Effector memory CD4-positive, alpha-beta T cell (primary cell): Measurements from ENCODE around the gene TSPEAR.
A peak's percentile ranks its signal among the peaks of the same experiment; 100 is the strongest.

Experiments
- DNase-seq, 3 donors: peaks; one replicate each; pipeline ENCODE4 v3.0.0-alpha.2; 2020
- H3K27ac ChIP-seq: 2 replicates; pipeline ENCODE4 v1.7.0; 2013; ENCODE audit warnings: mild to moderate bottlenecking, low read length, moderate library complexity; ENCODE audit not compliant: insufficient read depth, poor library complexity, severe bottlenecking
- H3K27me3 ChIP-seq: replicated peaks from 2 replicates; pipeline ENCODE4 v1.7.0; 2013; ENCODE audit warnings: mild to moderate bottlenecking, low read length; ENCODE audit not compliant: insufficient read depth, control insufficient read depth, poor library complexity, severe bottlenecking
- H3K36me3 ChIP-seq: 2 replicates; pipeline ENCODE4 v1.7.0; 2013; ENCODE audit warnings: mild to moderate bottlenecking, low read length, moderate library complexity; ENCODE audit not compliant: control insufficient read depth, insufficient read depth
- H3K4me1 ChIP-seq: 2 replicates; pipeline ENCODE4 v1.7.0; 2013; ENCODE audit warnings: low read length, mild to moderate bottlenecking; ENCODE audit not compliant: control insufficient read depth, insufficient read depth, poor library complexity, severe bottlenecking
- H3K4me3 ChIP-seq: 2 replicates; pipeline ENCODE4 v1.7.0; 2013; ENCODE audit warnings: low read length, low read depth, mild to moderate bottlenecking; ENCODE audit not compliant: insufficient read depth, poor library complexity, severe bottlenecking
- H3K9me3 ChIP-seq: 2 replicates; pipeline ENCODE4 v1.7.0; 2013; ENCODE audit warnings: mild to moderate bottlenecking, low read length, moderate library complexity; ENCODE audit not compliant: control insufficient read depth

TSPEAR gene

DNA sequence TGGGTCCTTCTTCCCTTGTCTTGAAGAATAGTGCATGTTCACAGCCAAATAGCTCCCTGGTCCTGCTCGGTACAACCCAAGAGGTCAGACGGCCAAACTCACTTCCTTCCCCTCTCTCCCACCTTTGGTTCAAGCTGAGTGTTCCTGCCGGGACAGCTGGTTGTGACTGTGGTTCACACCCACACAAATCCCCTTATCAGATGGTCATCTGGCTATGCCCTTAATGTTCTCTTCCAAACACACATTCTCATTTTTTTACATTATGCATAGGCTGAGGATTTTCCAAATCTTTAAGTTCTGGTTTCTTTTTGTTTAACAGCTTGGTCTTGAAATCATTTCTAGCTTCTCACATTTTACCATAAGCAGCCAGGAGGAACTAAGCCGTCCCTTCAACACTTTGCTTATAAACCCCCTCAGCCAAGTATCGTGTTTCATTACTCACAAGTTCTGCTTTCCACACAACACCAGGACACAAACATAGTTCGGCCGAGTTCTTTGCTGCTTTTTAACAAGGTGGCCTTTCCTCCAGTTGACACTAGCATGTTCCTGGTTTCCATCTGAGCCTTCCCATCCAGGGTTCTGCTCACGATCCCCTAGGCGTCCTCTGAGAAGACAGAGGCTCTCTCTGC, 19.7 kb upstream of the TSPEAR start:
- Histone ChIP-seq H3K36me3 (no peaks in the 10 kb centered on the region), H3K4me3 (no peak overlapping the region), H3K4me1 (no peaks in the 10 kb centered on the region), H3K9me3 (no peaks in the 10 kb centered on the region), H3K27me3 (no peaks in the 10 kb centered on the region), H3K27ac (no peak overlapping the region)
- no peak for DNase-seq

DNA sequence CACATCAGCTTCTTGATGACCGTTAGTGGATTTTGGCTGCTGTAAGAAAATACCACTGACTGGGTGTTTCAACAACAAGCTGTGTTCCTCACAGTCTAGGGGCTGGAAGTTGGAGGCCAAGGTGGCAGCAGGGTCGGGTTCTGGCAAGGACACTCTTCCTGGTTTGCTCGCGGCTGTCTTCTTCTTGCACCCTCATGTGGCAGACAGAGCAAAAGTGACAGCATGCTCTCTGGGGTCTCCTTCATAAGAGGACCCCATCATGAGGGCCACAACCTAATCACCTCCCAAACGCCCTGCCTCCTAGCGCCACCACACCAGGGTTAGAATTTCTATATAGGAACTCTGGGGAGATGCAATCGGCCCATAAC, 18.6 kb upstream of the TSPEAR start:
- H3K4me1 ChIP-seq = no peaks in the 10 kb centered on the region
- peaks cover 4% of the 10 kb centered on the region for H3K27me3 ChIP-seq
- no peaks in the 10 kb centered on the region for H3K9me3 ChIP-seq
- H3K4me3 ChIP-seq = no peak overlapping the region
- H3K36me3 ChIP-seq = no peaks in the 10 kb centered on the region
- DNase-seq = no peak
- no peak overlapping the region for H3K27ac ChIP-seq

DNA sequence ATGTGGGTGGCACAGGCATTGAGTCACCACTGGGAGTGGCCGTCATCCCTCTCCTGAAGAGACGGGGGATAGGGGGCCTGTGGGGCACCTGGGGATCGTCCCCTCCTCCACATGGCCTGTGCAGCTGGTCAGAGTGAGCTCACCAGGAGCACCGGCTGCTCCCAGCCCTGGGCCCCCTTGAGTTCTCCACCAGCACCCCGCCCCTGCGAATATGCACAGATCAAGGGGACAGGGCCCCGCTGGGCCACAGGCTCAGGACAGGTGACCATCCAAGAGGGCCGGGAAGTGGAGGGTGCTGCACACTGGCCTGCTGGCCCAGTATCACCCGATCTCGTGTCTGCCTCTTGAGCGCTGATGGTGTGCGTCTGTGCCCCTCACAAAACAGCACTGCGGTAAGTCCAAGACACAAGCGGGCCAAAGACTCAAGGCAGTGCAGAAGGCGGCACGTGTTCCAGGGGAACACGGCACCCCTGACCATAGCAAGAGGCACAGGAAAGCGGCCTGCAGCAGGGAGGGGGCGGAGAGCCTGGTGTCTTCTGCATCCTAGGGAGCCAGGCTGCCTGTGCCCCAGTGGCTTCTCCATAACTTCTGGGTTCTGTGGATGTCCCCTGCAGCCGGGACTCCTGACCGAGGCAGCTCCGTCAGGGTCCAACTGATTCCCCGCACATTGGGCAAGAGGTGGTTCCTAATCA, 18.1 kb upstream of the TSPEAR start:
- Histone ChIP-seq H3K27me3 (peaks cover 6% of the 10 kb centered on the region), H3K36me3 (no peaks in the 10 kb centered on the region), H3K27ac (no peak overlapping the region), H3K4me1 (no peaks in the 10 kb centered on the region), H3K4me3 (no peak overlapping the region), H3K9me3 (no peaks in the 10 kb centered on the region)
- DNase-seq = no peak

DNA sequence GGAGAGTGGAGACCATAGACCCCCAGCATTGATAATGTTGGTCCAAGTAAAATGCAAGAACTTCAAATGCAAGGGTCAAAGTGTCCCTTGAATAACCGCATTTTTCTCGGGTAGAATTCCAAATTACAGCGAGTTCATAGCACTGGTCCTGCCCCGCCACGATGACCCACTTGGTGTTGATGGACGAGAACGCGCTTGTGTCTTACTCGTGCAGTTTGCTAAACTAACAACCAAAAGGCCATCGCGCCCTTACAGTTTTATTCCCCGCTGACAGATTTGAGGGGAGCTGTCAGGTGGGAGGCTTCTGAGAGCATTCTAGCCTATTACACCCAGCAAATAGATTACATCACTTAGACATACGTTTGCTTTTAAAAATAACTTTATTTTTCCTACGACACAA, 17.3 kb upstream of the TSPEAR start:
- no peaks in the 10 kb centered on the region for H3K9me3 ChIP-seq
- H3K36me3 ChIP-seq = no peaks in the 10 kb centered on the region
- peaks cover 3% of the 10 kb centered on the region for H3K4me1 ChIP-seq
- peaks cover 13% of the 10 kb centered on the region for H3K27me3 ChIP-seq
- DNase-seq = no peak
- no peak overlapping the region for H3K27ac ChIP-seq
- no peak overlapping the region for H3K4me3 ChIP-seq

DNA sequence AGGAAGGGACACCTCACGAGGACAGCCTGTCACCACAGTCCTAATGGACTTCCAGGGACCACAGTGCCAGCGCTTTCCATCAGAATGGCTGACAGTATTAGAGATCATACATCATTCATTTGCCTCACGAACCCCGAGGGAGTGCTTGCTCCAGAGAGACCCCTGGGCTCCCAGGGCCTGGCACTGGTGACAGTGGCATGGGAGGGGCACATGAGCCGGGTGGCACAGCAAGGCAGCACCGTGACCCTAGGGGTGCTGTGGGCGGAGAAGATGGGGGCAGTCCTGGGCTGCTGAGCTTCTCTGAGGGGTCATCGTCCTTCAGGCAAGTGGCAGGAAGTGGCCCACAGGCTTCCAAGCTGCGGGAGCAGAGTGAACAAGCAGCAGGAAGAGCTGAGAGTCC, 16.4 kb upstream of the TSPEAR start:
- Histone ChIP-seq H3K9me3 (no peaks in the 10 kb centered on the region), H3K36me3 (no peaks in the 10 kb centered on the region), H3K4me1 (peaks cover 8% of the 10 kb centered on the region), H3K27ac (no peak overlapping the region), H3K27me3 (peaks cover 19% of the 10 kb centered on the region), H3K4me3 (no peak overlapping the region)
- no peak for DNase-seq

DNA sequence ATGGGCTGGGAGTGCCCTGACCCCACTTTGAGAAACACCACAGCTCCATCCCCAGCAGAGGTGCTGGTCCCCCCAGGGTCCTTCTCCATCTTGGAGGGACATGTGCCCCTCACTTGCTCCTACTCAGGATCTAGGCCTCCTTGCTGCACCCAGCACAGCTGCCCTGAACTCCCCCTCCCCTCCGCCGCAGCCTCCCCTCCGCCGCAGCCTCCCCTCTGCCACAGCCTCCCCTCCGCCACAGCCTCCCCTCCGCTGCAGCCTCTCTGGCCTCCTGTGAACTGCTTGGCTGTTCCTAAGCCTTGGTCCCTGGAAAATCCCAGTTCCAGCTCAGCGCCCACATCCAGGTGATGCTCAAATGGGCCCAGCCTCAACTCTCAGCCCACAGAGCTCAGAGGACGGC, 15.9 kb upstream of the TSPEAR start:
- Histone ChIP-seq H3K27me3 (peaks cover 19% of the 10 kb centered on the region), H3K4me3 (no peak overlapping the region), H3K4me1 (peaks cover 9% of the 10 kb centered on the region), H3K9me3 (no peaks in the 10 kb centered on the region), H3K27ac (no peak overlapping the region), H3K36me3 (no peaks in the 10 kb centered on the region)
- DNase-seq = no peak

DNA sequence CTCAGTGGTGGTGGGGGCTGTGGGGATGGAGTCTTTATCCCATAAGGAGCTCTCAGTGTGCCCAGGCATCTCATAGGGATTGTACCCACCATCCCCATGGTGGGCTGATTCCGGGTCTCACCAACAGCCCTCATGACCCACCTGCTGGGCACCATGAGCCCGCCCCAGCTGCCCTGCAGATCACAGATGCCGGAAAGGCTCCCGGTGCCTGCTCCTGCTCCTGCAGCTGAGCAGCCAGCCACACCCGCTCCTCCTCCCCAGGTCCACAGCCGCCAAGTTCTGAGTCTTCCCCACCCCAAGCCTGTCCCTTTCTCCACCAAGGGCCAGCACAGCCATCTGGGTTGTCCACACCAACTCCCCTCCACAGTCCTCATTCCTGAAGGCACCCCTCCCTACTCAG, 15.5 kb upstream of the TSPEAR start:
- Histone ChIP-seq H3K4me1 (peaks cover 9% of the 10 kb centered on the region), H3K4me3 (no peak overlapping the region), H3K27me3 (peaks cover 19% of the 10 kb centered on the region), H3K36me3 (no peaks in the 10 kb centered on the region), H3K9me3 (no peaks in the 10 kb centered on the region), H3K27ac (no peak overlapping the region)
- DNase-seq = no peak

DNA sequence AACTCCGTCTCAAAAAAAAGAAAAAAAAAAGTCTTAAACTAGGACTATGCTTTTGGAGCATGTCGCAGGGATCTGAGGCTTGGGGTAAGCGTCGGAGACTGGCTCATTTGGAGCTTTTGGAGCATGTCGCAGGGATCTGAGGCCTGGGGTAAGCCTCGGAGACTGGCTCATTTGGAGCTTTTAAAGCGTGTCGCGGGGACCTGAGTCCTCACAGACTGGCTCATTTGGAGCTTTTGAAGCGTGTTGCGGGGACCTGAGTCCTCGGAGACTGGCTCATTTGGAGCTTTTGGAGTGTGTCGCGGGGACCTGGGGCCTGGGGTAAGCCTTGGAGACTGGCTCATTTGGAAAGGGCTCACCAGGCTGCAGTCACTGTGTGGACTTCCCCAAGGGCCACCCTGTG, 13.6 kb upstream of the TSPEAR start:
- Histone ChIP-seq H3K27me3 (peaks cover 19% of the 10 kb centered on the region), H3K27ac (no peak overlapping the region), H3K4me1 (peaks cover 9% of the 10 kb centered on the region), H3K36me3 (no peaks in the 10 kb centered on the region), H3K9me3 (no peaks in the 10 kb centered on the region), H3K4me3 (no peak overlapping the region)
- DNase-seq = no peak

DNA sequence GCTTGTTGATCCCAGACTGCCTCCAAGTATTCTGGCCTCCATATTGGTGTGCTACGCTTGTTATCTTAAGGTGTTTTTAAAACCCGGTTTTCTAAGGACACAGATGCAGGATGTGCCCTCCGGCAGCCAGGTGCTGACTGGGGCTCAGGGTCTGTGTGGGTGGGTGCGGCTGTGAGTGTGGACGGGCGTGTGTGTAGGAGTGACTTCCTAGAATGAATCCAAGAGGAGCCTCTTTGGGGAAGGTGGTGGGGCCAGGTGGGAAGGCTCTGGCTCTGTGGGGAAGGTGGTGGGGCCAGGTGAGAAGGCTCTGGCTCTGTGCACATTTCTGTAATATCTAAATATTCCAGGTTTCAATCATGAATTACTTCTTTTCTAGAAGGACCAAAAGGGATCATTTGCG, 12.8 kb upstream of the TSPEAR start:
- Histone ChIP-seq H3K27me3 (peaks cover 19% of the 10 kb centered on the region), H3K4me3 (no peak overlapping the region), H3K4me1 (peaks cover 9% of the 10 kb centered on the region), H3K27ac (no peak overlapping the region), H3K36me3 (no peaks in the 10 kb centered on the region), H3K9me3 (no peaks in the 10 kb centered on the region)
- DNase-seq = no peak

DNA sequence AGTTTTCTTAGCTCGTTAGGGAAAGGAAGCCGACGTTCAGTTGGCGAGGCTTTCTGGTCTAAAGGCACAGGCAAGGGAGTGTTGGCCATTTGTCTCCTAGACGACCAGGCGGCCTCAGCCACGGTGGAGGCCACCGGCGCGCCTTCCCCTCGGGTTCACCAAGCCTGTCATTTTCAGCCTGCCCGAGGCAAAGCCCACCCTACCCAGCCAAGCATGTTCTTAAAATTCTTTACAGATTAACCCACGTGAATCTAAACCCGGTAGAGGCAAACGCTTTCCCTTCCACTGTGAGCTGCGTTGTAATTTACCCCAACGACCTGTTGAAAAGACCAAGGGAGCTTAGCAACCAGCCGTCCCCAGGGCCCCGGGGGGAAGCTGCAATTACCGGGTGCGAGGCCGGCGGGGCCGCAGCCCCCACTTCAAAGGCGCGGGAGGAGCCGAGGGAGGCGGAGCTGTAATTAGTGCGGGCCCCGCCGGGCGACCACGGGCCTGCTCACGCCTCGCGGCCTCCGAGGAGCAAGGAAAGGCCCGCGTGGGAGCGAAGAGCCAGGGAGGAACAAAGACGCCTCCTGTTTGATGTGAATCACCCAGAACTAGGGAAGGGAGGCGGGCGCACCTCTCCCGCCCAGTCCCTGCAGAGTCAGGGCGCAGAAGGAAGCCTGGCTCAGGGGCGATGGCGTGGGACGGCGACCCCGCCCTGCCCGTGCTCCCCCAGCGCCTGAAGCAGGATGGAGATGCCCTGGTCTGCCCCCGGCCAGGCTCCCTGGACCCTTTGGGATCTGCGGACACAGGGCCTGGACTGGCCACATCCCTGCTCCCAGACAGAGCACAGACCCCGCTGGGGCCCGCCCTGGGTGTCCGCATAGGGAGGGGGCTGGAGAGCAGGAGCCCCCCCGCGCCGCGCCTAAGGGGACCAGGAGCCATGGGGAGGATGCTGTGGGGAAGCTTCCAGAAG, 12.1 kb upstream of the TSPEAR start:
- H3K27ac ChIP-seq = no peak overlapping the region

More for the DNA sequence above, 12.1 kb upstream of the TSPEAR start:
- DNase-seq = no peak
- Histone ChIP-seq H3K4me3 (peak overlapping the region; percentile 43), H3K27me3 (peaks cover 19% of the 10 kb centered on the region), H3K36me3 (no peaks in the 10 kb centered on the region), H3K9me3 (no peaks in the 10 kb centered on the region), H3K4me1 (peaks cover 9% of the 10 kb centered on the region)
